Activated T-cell treated with anti-CD3 and anti-CD28 coated beads, Interleukin-2, amount 50 U/mL, for 4 hours (primary cell): ENCODE measurements around the gene CACNG7. TPM values are rescaled to one million over a fixed set of nuclear protein-coding genes. Genes with fewer than 3 reads are reported as not detected.

Experiments
- ATAC-seq, 2 donors: fragments of 200-7000 bp; cut with Tn5 transposase; one replicate each; pipeline ENCODE4 v1.10.0; 2021
- DNase-seq: peaks from one replicate; pipeline ENCODE4 v3.0.0-alpha.2; 2020
- H3K27me3 Mint-ChIP-seq: one replicate; pipeline ENCODE4 v1.8.0; 2021; ENCODE audit warnings: low read depth, mixed read lengths
- H3K36me3 Mint-ChIP-seq: one replicate; pipeline ENCODE4 v1.8.0; 2022; ENCODE audit warnings: mixed read lengths; ENCODE audit not compliant: insufficient read depth
- H3K4me1 Mint-ChIP-seq: one replicate; pipeline ENCODE4 v1.8.0; 2021; ENCODE audit warnings: low read depth, mixed read lengths
- H3K4me3 Mint-ChIP-seq: one replicate; pipeline ENCODE4 v1.8.0; 2021; ENCODE audit warnings: mild to moderate bottlenecking, moderate library complexity, mixed read lengths
- H3K9me3 Mint-ChIP-seq: one replicate; pipeline ENCODE4 v1.8.0; 2021; ENCODE audit warnings: mixed read lengths
- total RNA-seq, 3 donors: library from RNA; stranded (reverse); gene quantifications; one replicate each; pipeline ENCODE4 v1.2.1, GENCODE V29; 2021

The CACNG7 gene
- total RNA-seq, 3 donors from 2014 or later: not detected

- peaks cover 6% of the 10 kb centered on the region for H3K9me3 Mint-ChIP-seq
- peak overlapping the region; percentile 49 for H3K4me3 Mint-ChIP-seq
- DNase-seq: no peak
- peaks cover 73% of the 10 kb centered on the region for H3K4me1 Mint-ChIP-seq
- H3K36me3 Mint-ChIP-seq: peaks cover 20% of the 10 kb centered on the region
- ATAC-seq: no peak
- peaks cover 2% of the 10 kb centered on the region for H3K27me3 Mint-ChIP-seq
Observed at GRCh38 chr19:53873773-53874605, 35.1 kb upstream of the CACNG7 start.

GRCh38 chr19:53874606-53874990 lies 34.5 kb upstream of the CACNG7 start:
- H3K4me3 Mint-ChIP-seq: peak overlapping the region; percentile 49
- DNase-seq: no peak

GRCh38 chr19:53875602-53876325 lies 33.3 kb upstream of the CACNG7 start:
- H3K27me3 Mint-ChIP-seq: peaks cover 3% of the 10 kb centered on the region
- H3K4me3 Mint-ChIP-seq: no peak overlapping the region
- no peak for DNase-seq
- H3K36me3 Mint-ChIP-seq: peaks cover 20% of the 10 kb centered on the region
- H3K4me1 Mint-ChIP-seq: peaks cover 67% of the 10 kb centered on the region
- H3K9me3 Mint-ChIP-seq: peaks cover 6% of the 10 kb centered on the region
- ATAC-seq: no peak

More at GRCh38 chr19:53874606-53874990, 34.5 kb upstream of the CACNG7 start:
- peaks cover 3% of the 10 kb centered on the region for H3K27me3 Mint-ChIP-seq
- peaks cover 20% of the 10 kb centered on the region for H3K36me3 Mint-ChIP-seq
- H3K4me1 Mint-ChIP-seq: peaks cover 72% of the 10 kb centered on the region
- H3K9me3 Mint-ChIP-seq: peaks cover 6% of the 10 kb centered on the region
- ATAC-seq: no peak

GRCh38 chr19:53876651-53877224 lies 32.3 kb upstream of the CACNG7 start:
- H3K4me1 Mint-ChIP-seq: peaks cover 59% of the 10 kb centered on the region
- no peak for DNase-seq
- H3K9me3 Mint-ChIP-seq: peaks cover 6% of the 10 kb centered on the region
- H3K36me3 Mint-ChIP-seq: peaks cover 16% of the 10 kb centered on the region
- peaks cover 3% of the 10 kb centered on the region for H3K27me3 Mint-ChIP-seq
- ATAC-seq: no peak
- H3K4me3 Mint-ChIP-seq: no peak overlapping the region

GRCh38 chr19:53877361-53877766 lies 31.7 kb upstream of the CACNG7 start:
- Mint-ChIP-seq H3K27me3 (peaks cover 5% of the 10 kb centered on the region), H3K4me1 (peaks cover 61% of the 10 kb centered on the region), H3K9me3 (peaks cover 6% of the 10 kb centered on the region), H3K4me3 (peak overlapping the region; percentile 32), H3K36me3 (peaks cover 16% of the 10 kb centered on the region)
- DNase-seq: no peak
- no peak for ATAC-seq

- peaks cover 55% of the 10 kb centered on the region for H3K4me1 Mint-ChIP-seq
- ATAC-seq (no peak), DNase-seq (no peak)
- H3K27me3 Mint-ChIP-seq: peaks cover 15% of the 10 kb centered on the region
- no peak overlapping the region for H3K4me3 Mint-ChIP-seq
- H3K36me3 Mint-ChIP-seq: peaks cover 12% of the 10 kb centered on the region
- H3K9me3 Mint-ChIP-seq: peaks cover 6% of the 10 kb centered on the region
Observed at GRCh38 chr19:53878776-53879139, 30.3 kb upstream of the CACNG7 start.

GRCh38 chr19:53879140-53880081 lies 29.7 kb upstream of the CACNG7 start:
- peaks cover 2% of the 10 kb centered on the region for H3K9me3 Mint-ChIP-seq
- ATAC-seq (peak; percentile 92 to 93), DNase-seq (peak; percentile 71)
- H3K4me1 Mint-ChIP-seq: peaks cover 50% of the 10 kb centered on the region
- peaks cover 5% of the 10 kb centered on the region for H3K36me3 Mint-ChIP-seq
- no peak overlapping the region for H3K4me3 Mint-ChIP-seq
- H3K27me3 Mint-ChIP-seq: peaks cover 19% of the 10 kb centered on the region

GRCh38 chr19:53880711-53881481 lies 28.2 kb upstream of the CACNG7 start:
- Mint-ChIP-seq H3K4me3 (no peak overlapping the region), H3K36me3 (no peaks in the 10 kb centered on the region), H3K9me3 (no peaks in the 10 kb centered on the region), H3K27me3 (peaks cover 31% of the 10 kb centered on the region), H3K4me1 (peaks cover 36% of the 10 kb centered on the region)
- ATAC-seq (peak in 1 of 2 donors; percentile 11), DNase-seq (no peak)

- Mint-ChIP-seq H3K9me3 (no peaks in the 10 kb centered on the region), H3K4me3 (peak within 1 kb of the TSS; percentile 23), H3K27me3 (peaks cover 33% of the 10 kb centered on the region), H3K4me1 (peaks cover 30% of the 10 kb centered on the region), H3K36me3 (no peaks in the 10 kb centered on the region)
- ATAC-seq (peak; percentile 44 to 50), DNase-seq (peak; percentile 43)
Observed at GRCh38 chr19:53881482-53882390, 27.3 kb upstream of the CACNG7 start, which contains the start of gene PRKCG. TSS of gene PRKCG (plus strand) at chr19:53882197. CDS start at chr19:53882495, 298 bp downstream.

GRCh38 chr19:53882391-53883050 lies 26.6 kb upstream of the CACNG7 start:
- ATAC-seq: no peak
- Mint-ChIP-seq H3K4me3 (peak overlapping the region; percentile 23), H3K36me3 (no peaks in the 10 kb centered on the region)

GRCh38 chr19:53883231-53883661 lies 25.8 kb upstream of the CACNG7 start:
- DNase-seq (no peak), ATAC-seq (no peak)
- no peaks in the 10 kb centered on the region for H3K9me3 Mint-ChIP-seq
- H3K36me3 Mint-ChIP-seq: no peaks in the 10 kb centered on the region
- peaks cover 33% of the 10 kb centered on the region for H3K27me3 Mint-ChIP-seq
- no peak overlapping the region for H3K4me3 Mint-ChIP-seq
- H3K4me1 Mint-ChIP-seq: peaks cover 17% of the 10 kb centered on the region

More at GRCh38 chr19:53882391-53883050, 26.6 kb upstream of the CACNG7 start:
- peaks cover 22% of the 10 kb centered on the region for H3K4me1 Mint-ChIP-seq
- DNase-seq: no peak
- no peaks in the 10 kb centered on the region for H3K9me3 Mint-ChIP-seq
- H3K27me3 Mint-ChIP-seq: peaks cover 33% of the 10 kb centered on the region

GRCh38 chr19:53883741-53884140 lies 25.3 kb upstream of the CACNG7 start:
- DNase-seq (no peak), ATAC-seq (no peak)
- Mint-ChIP-seq H3K36me3 (no peaks in the 10 kb centered on the region), H3K27me3 (peaks cover 33% of the 10 kb centered on the region), H3K9me3 (no peaks in the 10 kb centered on the region), H3K4me3 (peak overlapping the region; percentile 2), H3K4me1 (peaks cover 15% of the 10 kb centered on the region)
